ENCODE results near the gene HEXIM1.
A peak's percentile ranks its signal among the peaks of the same experiment; 100 is the strongest.

The HEXIM1 gene

GRCh38 chr17:45148183-45149036, at the start of gene HEXIM1:
Gene HEXIM1 (plus strand): TSS chr17:45148475. CDS start chr17:45149191, 716 bp downstream.
- DNase-seq, result peak; percentile 100

- peak; percentile 72 to 73 for DNase-seq
Observed at GRCh38 chr17:45098869-45099616, 49.2 kb upstream of the HEXIM1 start.

GRCh38 chr17:45101546-45101882, 46.8 kb upstream of the HEXIM1 start:
- DNase-seq, result no peak

GRCh38 chr17:45101883-45102811, 46.1 kb upstream of the HEXIM1 start:
- no peak for DNase-seq

GRCh38 chr17:45102856-45103255, 45.4 kb upstream of the HEXIM1 start:
- no peak for DNase-seq

GRCh38 chr17:45103269-45103795, 44.9 kb upstream of the HEXIM1 start:
- no peak for DNase-seq

- no peak for DNase-seq
Observed at GRCh38 chr17:45104029-45104428, 44.2 kb upstream of the HEXIM1 start.

GRCh38 chr17:45104497-45104896, 43.8 kb upstream of the HEXIM1 start:
- DNase-seq, result no peak

GRCh38 chr17:45104907-45105624, 43.2 kb upstream of the HEXIM1 start:
- no peak for DNase-seq

GRCh38 chr17:45106096-45106495, 42.2 kb upstream of the HEXIM1 start:
- DNase-seq, result no peak

GRCh38 chr17:45106582-45106981, 41.7 kb upstream of the HEXIM1 start:
- DNase-seq, result no peak

- DNase-seq, result no peak
Observed at GRCh38 chr17:45107293-45108010, 40.8 kb upstream of the HEXIM1 start.

- no peak for DNase-seq
Observed at GRCh38 chr17:45108051-45108450, 40.2 kb upstream of the HEXIM1 start.

GRCh38 chr17:45108595-45109521, 39.4 kb upstream of the HEXIM1 start:
- DNase-seq, result no peak

- no peak for DNase-seq
Observed at GRCh38 chr17:45110676-45111611, 37.3 kb upstream of the HEXIM1 start.

- no peak for DNase-seq
Observed at GRCh38 chr17:45111850-45112249, 36.4 kb upstream of the HEXIM1 start.

- DNase-seq, result no peak
Observed at GRCh38 chr17:45112559-45113423, 35.5 kb upstream of the HEXIM1 start.

GRCh38 chr17:45113424-45113754, 34.9 kb upstream of the HEXIM1 start:
- DNase-seq, result no peak
